Measurements from ENCODE around the gene DENND2A. TPM values are rescaled to one million over a fixed set of nuclear protein-coding genes. Genes with fewer than 3 reads are reported as not detected.
A peak's percentile ranks its signal among the peaks of the same experiment; 100 is the strongest.

DENND2A gene
- total RNA-seq, 4 donors from 2014 or later, result 2.0 to 10.9 (median 5.1) TPM

- WGBS, 2 donors, result 1 to 2% methylated on average over 19 to 35 of the region's 74 CpGs
- Histone ChIP-seq H3K27me3 (no peaks in the 10 kb centered on the region), H3K27ac (no peak overlapping the region), H3K4me3 (replicated peaks in 1 of 3) (peak overlapping the region in 1 of 3 donors; percentile 25), H3K4me1 (peaks cover 3 to 8% of the 10 kb centered on the region in 2 donors), H3K9me3 (no peaks in the 10 kb centered on the region), H3K36me3 (no peaks in the 10 kb centered on the region)
- TF ChIP-seq POLR2A (IDR thresholded peaks at IDR 0.05) (no peak), CTCF (IDR thresholded peaks at IDR 0.05) (no peak)
- DNase-seq, result peak; percentile 23 to 25
- intact Hi-C loops (cut with DNase I), result no loop called here
Measured at GRCh38 chr7:140640060-140640637, 464 bp downstream of the DENND2A start.

- H3K9me3 ChIP-seq, result no peaks in the 10 kb centered on the region
- 40% methylated on average over 15 of the region's 15 CpGs for WGBS, 2 donors
- H3K36me3 ChIP-seq, result no peaks in the 10 kb centered on the region
- no peak for DNase-seq
- peak overlapping the region in 1 of 3 donors; percentile 25 for H3K4me3 ChIP-seq (replicated peaks in 1 of 3)
- intact Hi-C loops (cut with DNase I), result no loop called here
- peaks cover 3 to 8% of the 10 kb centered on the region in 2 donors for H3K4me1 ChIP-seq
- H3K27me3 ChIP-seq, result no peaks in the 10 kb centered on the region
- no peak overlapping the region for H3K27ac ChIP-seq
- TF ChIP-seq POLR2A (IDR thresholded peaks at IDR 0.05) (no peak), CTCF (IDR thresholded peaks at IDR 0.05) (no peak)
Measured at GRCh38 chr7:140639366-140640053, 1.1 kb downstream of the DENND2A start.

- Histone ChIP-seq H3K27ac (peak overlapping the region in 1 of 3 donors; percentile 17), H3K36me3 (no peaks in the 10 kb centered on the region), H3K27me3 (no peaks in the 10 kb centered on the region), H3K4me1 (peaks cover 3 to 8% of the 10 kb centered on the region in 2 donors), H3K9me3 (no peaks in the 10 kb centered on the region), H3K4me3 (replicated peaks in 1 of 3) (no peak overlapping the region)
- WGBS, 2 donors, result 84 to 91% methylated on average over 6 of the region's 6 CpGs
- intact Hi-C loops (cut with DNase I), result no loop called here
- no peak for TF ChIP-seq POLR2A (IDR thresholded peaks at IDR 0.05)
- no peak for TF ChIP-seq CTCF (IDR thresholded peaks at IDR 0.05)
- no peak for DNase-seq
Measured at GRCh38 chr7:140638173-140638791, 2.3 kb downstream of the DENND2A start.

GRCh38 chr7:140637400-140637799 is 3.2 kb downstream of the DENND2A start:
- no peak for DNase-seq
- Histone ChIP-seq H3K27ac (no peak overlapping the region), H3K4me1 (peaks cover 3 to 8% of the 10 kb centered on the region in 2 donors), H3K4me3 (replicated peaks in 1 of 3) (no peak overlapping the region), H3K36me3 (no peaks in the 10 kb centered on the region), H3K27me3 (no peaks in the 10 kb centered on the region), H3K9me3 (no peaks in the 10 kb centered on the region)
- 63 to 83% methylated on average over 3 of the region's 3 CpGs for WGBS, 2 donors
- no peak for TF ChIP-seq CTCF (IDR thresholded peaks at IDR 0.05)
- no peak for TF ChIP-seq POLR2A (IDR thresholded peaks at IDR 0.05)
- intact Hi-C loops (cut with DNase I), result no loop called here

GRCh38 chr7:140635816-140636215 is 4.8 kb downstream of the DENND2A start:
- intact Hi-C loops (cut with DNase I), result no loop called here
- H3K36me3 ChIP-seq, result no peaks in the 10 kb centered on the region

More at GRCh38 chr7:140635816-140636215, 4.8 kb downstream of the DENND2A start:
- no peak for DNase-seq
- Histone ChIP-seq H3K4me3 (replicated peaks in 1 of 3) (no peak overlapping the region), H3K4me1 (peaks cover 3 to 8% of the 10 kb centered on the region in 2 donors), H3K27me3 (no peaks in the 10 kb centered on the region), H3K9me3 (no peaks in the 10 kb centered on the region), H3K27ac (no peak overlapping the region)
- WGBS, 2 donors, result 74 to 93% methylated on average over 5 of the region's 5 CpGs
- TF ChIP-seq POLR2A (IDR thresholded peaks at IDR 0.05), result no peak
- TF ChIP-seq CTCF (IDR thresholded peaks at IDR 0.05), result no peak

Measured in thyroid gland (tissue), 4 donors.